Medulla oblongata (tissue), 1 donor: ENCODE measurements around the gene LPO.

Experiments
- DNase-seq: peaks from one replicate; pipeline ENCODE4 v3.0.0-alpha.2; 2015; ENCODE audit errors: extremely low spot score

The LPO gene

GRCh38 chr17:58238147-58238634, at the start of gene LPO:
Gene LPO (plus strand): TSS chr17:58238584. CDS start chr17:58242980, 4,396 bp downstream.
- no peak for DNase-seq

- no peak for DNase-seq
These were observed 48.8 kb upstream of the LPO start for GRCh38 chr17:58189436-58190146.

DNA sequence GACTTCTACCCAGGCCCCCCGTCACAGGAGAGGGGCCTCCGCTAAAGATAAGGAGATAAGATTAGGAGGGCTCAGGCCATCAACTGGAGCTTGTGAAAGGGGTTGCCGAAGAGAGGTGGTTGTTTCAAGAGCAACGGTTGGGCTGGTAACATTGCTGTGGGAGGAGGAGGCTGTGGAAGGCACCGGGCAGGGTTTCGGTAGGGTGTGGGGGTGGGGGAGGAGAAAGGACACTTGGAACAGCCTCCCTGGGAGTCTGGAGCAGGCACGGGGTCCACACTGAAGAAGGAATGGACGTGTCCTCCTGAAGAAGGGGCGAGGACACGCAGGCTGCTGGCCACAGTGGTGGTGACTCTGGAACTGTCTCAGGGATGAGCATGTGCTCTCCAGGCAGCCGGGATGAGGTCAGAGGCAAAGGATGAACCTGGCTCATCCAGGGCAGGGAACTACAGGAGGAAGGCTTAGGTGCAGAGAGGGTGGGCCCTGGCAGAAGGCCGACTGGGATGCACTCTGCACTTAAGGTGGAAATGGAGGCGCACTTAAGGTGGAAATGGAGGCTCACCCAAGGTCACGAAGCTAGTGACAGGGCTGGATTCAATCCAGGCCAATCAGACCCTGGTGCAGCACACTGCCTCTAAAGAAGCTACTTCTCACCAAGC, 47.0 kb upstream of the LPO start:
- DNase-seq: no peak

GRCh38 chr17:58192612-58193011, 45.8 kb upstream of the LPO start, which contains the start of gene EPX:
Gene EPX (plus strand): TSS chr17:58192726. CDS start chr17:58192847, 121 bp downstream.
- no peak for DNase-seq

- no peak for DNase-seq
These were observed 44.6 kb upstream of the LPO start for GRCh38 chr17:58193641-58194255.

DNA sequence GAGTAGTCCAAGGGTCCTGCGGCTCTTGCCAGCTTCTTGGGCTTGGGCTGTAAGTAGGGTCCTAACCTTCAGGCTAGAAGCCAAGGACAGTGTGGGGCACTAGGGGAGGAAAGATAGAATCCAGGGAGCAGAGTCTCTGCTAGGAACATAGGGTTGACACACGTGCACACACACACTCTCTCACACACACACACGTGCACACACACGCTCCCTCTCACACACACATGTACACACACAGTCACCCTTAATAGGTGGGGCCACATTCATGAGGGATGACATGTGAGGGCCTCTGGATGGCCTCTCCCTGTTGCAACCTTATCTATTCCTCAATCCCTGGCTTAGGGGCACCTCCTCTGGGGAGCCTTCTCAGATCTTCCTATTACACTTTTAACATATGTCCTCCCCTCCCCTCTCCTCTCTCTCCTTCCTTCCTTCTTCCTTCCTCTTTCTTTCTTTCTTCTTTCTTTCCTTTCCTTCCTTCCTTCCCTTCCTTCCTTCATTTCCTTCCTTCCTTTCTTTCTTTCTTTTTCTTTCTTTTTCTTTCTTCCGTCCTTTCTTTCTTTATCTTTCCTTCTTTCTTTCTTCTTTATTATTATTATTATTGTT, 42.8 kb upstream of the LPO start:
- no peak for DNase-seq

DNA sequence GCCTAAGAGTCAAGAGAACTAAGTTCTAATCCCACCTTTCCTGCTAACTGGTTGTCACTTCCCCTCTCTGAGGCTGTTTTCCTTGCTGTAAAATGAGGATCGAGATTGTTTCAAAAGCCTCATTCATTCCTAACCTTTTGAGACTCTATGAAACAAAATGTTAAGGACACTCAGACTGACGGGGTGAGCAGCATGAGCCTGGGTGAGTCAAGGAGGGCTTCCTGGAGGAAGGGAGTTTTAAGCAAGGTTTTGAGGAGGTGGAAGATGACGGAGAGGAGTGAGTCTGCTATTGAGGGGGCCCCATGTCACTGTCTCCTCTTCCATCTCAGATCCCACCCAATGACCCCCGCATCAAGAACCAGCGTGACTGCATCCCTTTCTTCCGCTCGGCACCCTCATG, 41.8 kb upstream of the LPO start:
- no peak for DNase-seq

DNA sequence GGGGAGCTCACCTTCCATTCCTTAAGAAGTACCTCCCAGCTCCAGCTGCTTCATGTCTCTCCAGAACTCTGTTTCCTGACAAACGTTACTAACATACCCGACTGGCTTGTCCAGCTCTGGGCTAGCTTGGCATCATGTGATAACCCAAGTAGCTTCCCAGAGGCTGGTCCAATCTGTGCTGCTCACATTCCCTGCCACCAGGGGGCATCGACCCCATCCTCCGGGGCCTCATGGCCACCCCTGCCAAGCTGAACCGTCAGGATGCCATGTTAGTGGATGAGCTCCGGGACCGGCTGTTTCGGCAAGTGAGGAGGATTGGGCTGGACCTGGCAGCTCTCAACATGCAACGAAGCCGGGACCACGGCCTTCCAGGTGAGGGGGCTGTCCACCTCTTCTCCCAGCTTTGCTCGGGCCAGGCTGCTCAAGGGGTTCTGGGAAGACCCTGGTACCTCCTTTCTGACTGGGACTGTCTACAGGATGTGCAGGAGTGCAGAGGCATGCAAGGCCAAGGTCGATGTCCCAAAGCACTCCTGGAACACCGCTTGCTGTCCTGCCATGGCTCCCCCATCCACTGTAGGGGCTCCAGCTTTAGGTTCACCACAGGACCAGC, 38.3 kb upstream of the LPO start:
- DNase-seq: peak; percentile 9

- no peak for DNase-seq
These were observed 35.5 kb upstream of the LPO start for GRCh38 chr17:58202859-58203258.

GRCh38 chr17:58204796-58205195, 33.6 kb upstream of the LPO start:
- no peak for DNase-seq

DNA sequence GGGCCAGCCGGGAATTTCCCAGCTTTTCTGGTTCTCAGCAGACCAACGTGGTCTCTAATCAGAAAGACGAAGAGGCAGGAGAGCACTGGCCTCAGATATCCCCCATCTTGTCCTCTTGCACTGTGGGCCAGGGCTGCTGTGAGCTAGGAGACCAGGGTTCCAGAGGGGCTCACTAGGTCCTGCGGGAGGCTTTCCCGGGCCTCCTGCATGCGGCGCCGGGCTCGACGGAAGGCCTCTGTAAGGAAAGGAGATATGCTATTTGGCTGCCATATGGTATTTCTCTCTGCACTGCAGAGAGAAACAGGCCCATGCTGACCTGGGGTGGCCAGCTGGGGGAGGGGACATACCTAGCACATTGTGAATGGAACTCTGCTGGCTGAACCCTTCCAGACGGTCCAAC, 32.4 kb upstream of the LPO start:
- no peak for DNase-seq

- no peak for DNase-seq
These were observed 30.9 kb upstream of the LPO start for GRCh38 chr17:58207451-58207850.

- no peak for DNase-seq
These were observed 30.0 kb upstream of the LPO start for GRCh38 chr17:58208344-58208743.

DNA sequence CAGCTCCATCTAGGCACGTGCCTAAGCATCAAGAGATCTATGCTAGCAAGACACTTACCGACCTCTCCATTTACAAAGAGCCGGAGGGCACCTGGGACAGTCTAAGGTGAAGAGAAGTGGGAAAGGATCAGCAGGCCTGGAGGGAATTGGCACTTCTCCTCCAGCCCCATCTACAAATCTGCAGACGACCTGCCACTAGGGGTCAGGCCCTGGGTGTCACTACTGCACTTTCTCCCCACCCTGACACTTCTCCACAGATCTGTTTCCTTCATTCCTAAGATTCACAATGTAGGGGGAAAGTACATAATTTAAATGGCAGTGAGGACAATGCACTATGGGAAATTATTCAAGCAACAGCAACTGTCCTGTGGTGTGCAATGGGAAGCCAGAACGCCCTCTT, 27.5 kb upstream of the LPO start:
- no peak for DNase-seq

- DNase-seq: no peak
These were observed 22.7 kb upstream of the LPO start for GRCh38 chr17:58215685-58216084.

DNA sequence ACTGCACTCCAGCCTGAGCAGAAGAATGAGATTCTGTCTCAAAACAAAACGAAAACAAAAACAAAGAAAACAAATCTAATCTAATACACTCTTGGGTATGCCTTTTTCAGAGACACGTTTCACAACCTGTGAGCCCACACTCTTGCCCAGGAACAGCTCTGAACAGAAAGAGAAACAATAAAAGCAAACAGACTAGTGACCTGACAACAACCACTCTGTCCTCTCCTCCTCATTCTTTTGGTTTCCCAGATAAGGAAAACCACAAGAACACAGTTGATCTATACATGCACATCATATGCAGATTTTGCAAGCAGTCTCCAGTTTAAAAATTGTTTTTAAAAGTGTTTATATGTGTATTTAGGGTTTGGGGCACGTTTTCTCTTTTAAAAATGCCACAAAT, 20.6 kb upstream of the LPO start:
- no peak for DNase-seq

DNA sequence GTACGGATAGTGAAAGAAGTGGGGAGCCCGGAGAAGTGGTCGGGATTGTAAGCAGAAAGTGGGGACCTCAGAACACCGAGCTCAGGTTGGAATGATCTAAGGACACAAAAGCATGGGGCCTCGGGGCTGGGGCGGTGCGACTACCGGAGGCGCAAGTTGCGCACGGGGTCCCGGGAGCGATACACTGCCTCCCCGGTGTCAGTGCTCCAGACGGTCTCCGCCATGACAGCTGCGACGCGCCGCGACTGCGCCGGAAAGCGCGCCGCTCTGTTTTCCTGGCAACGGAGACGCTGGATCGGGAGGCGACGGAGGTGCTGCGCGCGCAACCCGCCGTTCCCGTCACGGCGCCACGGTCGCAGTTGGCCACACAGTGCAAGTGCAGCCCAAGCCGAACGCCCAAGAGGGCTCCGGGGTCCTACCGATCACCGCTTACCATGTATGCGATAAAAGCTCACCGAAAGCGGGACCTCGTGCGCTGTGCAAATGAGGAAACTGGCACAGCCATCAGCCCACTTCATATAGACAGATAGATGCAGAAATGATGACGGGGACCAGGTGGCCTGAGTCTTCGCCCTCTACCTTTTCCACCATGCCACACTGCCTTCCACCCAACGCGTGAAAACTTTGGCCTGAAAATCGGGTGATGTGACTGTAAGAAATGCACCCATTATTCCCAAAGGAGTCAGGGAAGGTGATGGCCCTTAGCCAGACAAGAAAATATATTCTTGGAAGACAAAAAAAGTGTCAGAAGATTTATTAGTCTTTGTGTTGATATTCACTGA, 19.2 kb upstream of the LPO start, which contains the start of gene MKS1:
Gene MKS1, minus strand, starts transcription at position 249 of the 782 bp plus-strand sequence. Its CDS starts 25 bp downstream, at position 224.
- DNase-seq: peak; percentile 92

- DNase-seq: peak; percentile 19
These were observed 18.6 kb upstream of the LPO start for GRCh38 chr17:58219789-58220183.

DNA sequence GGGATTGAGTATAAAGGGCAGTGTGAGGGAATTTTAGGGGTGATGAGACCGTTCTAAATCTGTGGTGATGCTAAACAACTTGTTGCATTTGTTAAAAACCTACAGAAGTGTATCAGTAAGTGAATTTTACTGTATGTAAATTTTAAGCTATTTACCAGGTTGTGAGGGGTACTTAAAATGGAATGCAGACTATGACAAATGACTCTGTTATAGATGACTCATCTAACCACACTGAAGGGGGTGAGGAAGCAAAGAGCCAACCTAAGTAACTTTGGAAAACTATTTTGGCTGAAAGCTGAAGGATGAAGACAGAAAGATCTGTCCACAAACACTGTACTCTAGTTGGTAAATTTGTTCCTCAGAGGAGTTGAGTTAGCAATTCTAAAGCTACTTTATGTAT, 14.1 kb upstream of the LPO start:
- DNase-seq: no peak

DNA sequence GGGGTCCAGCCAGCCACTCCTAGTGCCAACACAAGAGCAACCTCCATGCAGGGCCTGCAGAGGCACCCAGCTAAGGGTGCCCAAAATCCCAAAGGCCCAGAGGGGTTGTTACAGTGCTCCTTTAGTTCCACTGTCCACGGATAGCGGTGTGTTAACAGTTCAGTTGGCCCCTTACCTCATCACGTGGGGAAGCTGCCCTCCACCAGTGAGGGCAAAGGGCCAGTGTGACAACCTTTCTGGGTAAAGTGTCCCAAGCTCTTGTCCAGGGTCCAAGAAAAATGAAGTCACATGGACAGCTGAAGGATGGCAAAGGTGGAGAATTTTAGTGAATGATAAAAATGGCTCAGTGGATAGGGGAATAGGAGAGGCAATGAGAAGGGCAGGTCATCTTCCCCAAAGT, 10.7 kb upstream of the LPO start:
- DNase-seq: no peak

- no peak for DNase-seq
These were observed 9.7 kb upstream of the LPO start for GRCh38 chr17:58228679-58229078.
